ENCODE data around the gene DUS1L. TPM values are rescaled to one million over a fixed set of nuclear protein-coding genes. Genes with fewer than 3 reads are reported as not detected.

The DUS1L gene
- total and polyA plus RNA-seq, 4 donors, result 40.0 to 179 (median 100.0) TPM

DNA sequence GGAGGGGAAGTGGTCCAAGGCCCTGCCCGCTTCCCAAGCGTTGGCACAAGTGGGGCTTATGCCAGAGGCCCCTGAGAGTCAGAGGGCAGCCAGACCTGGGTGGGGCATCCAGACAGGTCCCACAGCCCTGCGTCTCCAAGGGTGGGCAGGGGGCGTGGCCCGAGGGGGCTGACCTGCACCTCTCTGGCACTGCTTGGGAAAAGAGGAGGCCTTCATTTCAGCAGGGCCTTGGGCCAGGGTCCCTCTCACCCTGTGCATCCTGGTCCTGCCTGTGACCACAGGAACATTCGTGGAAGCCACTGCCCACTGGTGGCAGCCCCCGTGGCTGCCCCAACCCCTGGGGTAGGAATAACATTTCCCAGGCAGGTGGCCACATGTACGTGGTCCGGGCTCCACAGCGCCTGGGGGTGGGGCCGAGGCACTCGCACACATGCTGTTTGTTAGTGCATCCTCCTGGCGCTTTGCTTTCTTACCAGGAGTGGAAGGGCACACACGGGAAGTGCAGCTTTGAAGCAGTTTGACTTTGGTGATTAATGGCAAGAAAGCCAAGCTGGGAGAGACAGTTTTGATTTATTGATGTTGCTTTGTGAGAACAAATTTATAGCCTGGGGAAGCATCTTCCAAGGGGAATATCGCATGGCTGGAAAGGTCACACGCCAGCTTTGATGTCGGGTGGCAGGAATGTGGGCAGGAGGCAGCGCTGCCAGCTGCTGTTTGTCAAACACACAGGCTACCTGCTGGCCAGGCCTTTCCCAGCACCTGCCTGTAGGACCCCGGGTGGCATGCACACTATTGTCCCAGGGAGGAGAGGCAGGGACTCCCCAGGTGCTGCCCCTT, 47.2 kb downstream of the DUS1L start:
- Histone ChIP-seq H3K27me3 (ENCODE audit: control insufficient read depth in 3 of 3, insufficient read depth in 3 of 3, low read length in 2 of 3) (no peaks in the 10 kb centered on the region), H3K9ac (ENCODE audit: insufficient read depth in 1 of 2, low read length in 2 of 2) (no peak overlapping the region), H3K27ac (ENCODE audit: low read depth in 1 of 2, low read length in 1 of 2) (no peak overlapping the region), H3K4me1 (ENCODE audit: control insufficient read depth in 5 of 5, insufficient read depth in 5 of 5, low read length in 5 of 5) (peaks cover 0 to 23% (median 6%) of the 10 kb centered on the region in 5 donors), H3K36me3 (ENCODE audit: control insufficient read depth in 4 of 4, insufficient read depth in 4 of 4, low read length in 4 of 4) (peaks cover 0 to 11% (median 0%) of the 10 kb centered on the region in 4 donors), H3K9me3 (ENCODE audit: control insufficient read depth in 4 of 4, insufficient read depth in 3 of 4, low read length in 3 of 4) (no peaks in the 10 kb centered on the region), H3K4me3 (no peak overlapping the region)
- DNase-seq, result no peak
- ATAC-seq (ENCODE audit: insufficient read depth, low FRiP score), result no peak
- WGBS, 2 donors, result 68 to 78% methylated on average over 19 of the region's 19 CpGs
- TF ChIP-seq, protein P1, sequence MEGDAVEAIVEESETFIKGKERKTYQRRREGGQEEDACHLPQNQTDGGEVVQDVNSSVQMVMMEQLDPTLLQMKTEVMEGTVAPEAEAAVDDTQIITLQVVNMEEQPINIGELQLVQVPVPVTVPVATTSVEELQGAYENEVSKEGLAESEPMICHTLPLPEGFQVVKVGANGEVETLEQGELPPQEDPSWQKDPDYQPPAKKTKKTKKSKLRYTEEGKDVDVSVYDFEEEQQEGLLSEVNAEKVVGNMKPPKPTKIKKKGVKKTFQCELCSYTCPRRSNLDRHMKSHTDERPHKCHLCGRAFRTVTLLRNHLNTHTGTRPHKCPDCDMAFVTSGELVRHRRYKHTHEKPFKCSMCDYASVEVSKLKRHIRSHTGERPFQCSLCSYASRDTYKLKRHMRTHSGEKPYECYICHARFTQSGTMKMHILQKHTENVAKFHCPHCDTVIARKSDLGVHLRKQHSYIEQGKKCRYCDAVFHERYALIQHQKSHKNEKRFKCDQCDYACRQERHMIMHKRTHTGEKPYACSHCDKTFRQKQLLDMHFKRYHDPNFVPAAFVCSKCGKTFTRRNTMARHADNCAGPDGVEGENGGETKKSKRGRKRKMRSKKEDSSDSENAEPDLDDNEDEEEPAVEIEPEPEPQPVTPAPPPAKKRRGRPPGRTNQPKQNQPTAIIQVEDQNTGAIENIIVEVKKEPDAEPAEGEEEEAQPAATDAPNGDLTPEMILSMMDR (IDR thresholded peaks at IDR 0.05; ENCODE audit: control extremely low read depth, extremely low read depth), result no peak

DNA sequence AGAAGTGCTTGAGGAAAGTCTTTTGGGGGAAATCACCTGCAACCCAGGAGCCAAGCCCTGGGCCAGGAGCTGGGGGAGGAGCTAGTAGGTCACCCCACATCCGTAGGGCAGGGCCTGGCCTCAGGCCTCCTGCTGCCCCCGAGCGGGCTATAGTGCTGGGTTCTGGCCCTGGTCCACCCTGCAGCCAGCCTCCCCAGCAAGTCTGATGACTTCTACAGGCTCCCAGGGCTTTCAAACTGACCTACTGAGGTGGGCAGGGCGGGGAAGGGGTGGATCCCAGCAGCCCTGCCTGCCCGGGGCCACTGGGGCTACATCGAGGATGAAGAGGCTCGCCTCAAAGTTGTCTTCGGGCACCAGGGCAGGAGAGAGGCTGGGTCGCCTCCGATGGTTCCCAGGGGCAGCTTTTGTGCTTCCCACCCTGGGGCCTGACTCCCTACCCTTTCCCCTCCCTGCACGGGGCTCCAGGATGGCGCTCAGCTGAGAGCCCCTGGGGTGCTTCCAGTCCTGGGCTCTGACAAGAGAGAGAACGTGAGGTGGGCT, 47.9 kb downstream of the DUS1L start:
- H3K36me3 ChIP-seq (ENCODE audit: control insufficient read depth in 4 of 4, insufficient read depth in 4 of 4, low read length in 4 of 4), result peaks cover 0 to 13% (median 0%) of the 10 kb centered on the region in 4 donors
- H3K27me3 ChIP-seq (ENCODE audit: control insufficient read depth in 3 of 3, insufficient read depth in 3 of 3, low read length in 2 of 3), result no peaks in the 10 kb centered on the region
- 66 to 88% methylated on average over 12 to 13 of the region's 13 CpGs for WGBS, 2 donors
- no peaks in the 10 kb centered on the region for H3K9me3 ChIP-seq (ENCODE audit: control insufficient read depth in 4 of 4, insufficient read depth in 3 of 4, low read length in 3 of 4)
- DNase-seq (no peak), ATAC-seq (ENCODE audit: insufficient read depth, low FRiP score) (no peak)
- H3K9ac ChIP-seq (ENCODE audit: insufficient read depth in 1 of 2, low read length in 2 of 2), result no peak overlapping the region
- peaks cover 0 to 29% (median 6%) of the 10 kb centered on the region in 5 donors for H3K4me1 ChIP-seq (ENCODE audit: control insufficient read depth in 5 of 5, insufficient read depth in 5 of 5, low read length in 5 of 5)
- TF ChIP-seq, protein P1 (IDR thresholded peaks at IDR 0.05; ENCODE audit: control extremely low read depth, extremely low read depth), result no peak
- no peak overlapping the region for H3K4me3 ChIP-seq
- H3K27ac ChIP-seq (ENCODE audit: low read depth in 1 of 2, low read length in 1 of 2), result peak overlapping the region in 1 of 2 donors; percentile 28

DNA sequence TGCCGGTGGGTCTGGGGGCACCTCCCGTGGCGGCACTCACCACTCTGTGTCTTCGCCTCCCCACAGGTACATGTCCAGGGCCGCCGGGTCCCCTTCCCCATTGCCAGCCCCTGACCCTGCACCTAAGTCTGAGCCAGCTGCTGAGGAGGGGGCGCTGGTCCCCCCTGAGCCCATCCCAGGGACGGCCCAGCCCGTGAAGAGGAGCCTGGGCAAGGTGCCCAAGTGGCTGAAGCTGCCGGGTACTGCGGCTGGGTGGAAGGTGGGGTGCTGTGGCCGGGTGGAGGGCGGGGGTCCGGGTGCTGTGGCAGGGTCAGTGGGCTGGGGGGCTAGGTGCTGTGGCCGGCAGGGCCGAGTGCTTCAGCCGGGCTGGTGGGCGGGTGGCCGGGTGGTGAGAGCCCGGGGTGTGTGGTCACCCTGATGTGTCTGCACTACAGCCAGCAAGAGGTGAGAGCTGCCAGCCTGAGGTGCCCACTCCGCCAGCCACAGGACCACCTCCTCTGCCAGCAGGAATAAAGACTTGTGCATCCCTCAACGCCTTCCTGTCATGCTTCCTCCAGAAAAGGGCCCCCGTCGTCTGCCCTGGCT, 48.6 kb downstream of the DUS1L start:
- no peak overlapping the region for H3K4me3 ChIP-seq
- TF ChIP-seq, protein P1 (IDR thresholded peaks at IDR 0.05; ENCODE audit: control extremely low read depth, extremely low read depth), result no peak
- no peaks in the 10 kb centered on the region for H3K9me3 ChIP-seq (ENCODE audit: control insufficient read depth in 4 of 4, insufficient read depth in 3 of 4, low read length in 3 of 4)
- H3K4me1 ChIP-seq (ENCODE audit: control insufficient read depth in 5 of 5, insufficient read depth in 5 of 5, low read length in 5 of 5), result peaks cover 0 to 32% (median 6%) of the 10 kb centered on the region in 5 donors
- peaks cover 0 to 15% (median 0%) of the 10 kb centered on the region in 4 donors for H3K36me3 ChIP-seq (ENCODE audit: control insufficient read depth in 4 of 4, insufficient read depth in 4 of 4, low read length in 4 of 4)
- WGBS, 2 donors, result 78 to 91% methylated on average over 24 of the region's 24 CpGs
- H3K27ac ChIP-seq (ENCODE audit: low read depth in 1 of 2, low read length in 1 of 2), result peak overlapping the region in 1 of 2 donors; percentile 42
- H3K27me3 ChIP-seq (ENCODE audit: control insufficient read depth in 3 of 3, insufficient read depth in 3 of 3, low read length in 2 of 3), result no peaks in the 10 kb centered on the region
- no peak overlapping the region for H3K9ac ChIP-seq (ENCODE audit: insufficient read depth in 1 of 2, low read length in 2 of 2)
- DNase-seq (no peak), ATAC-seq (ENCODE audit: insufficient read depth, low FRiP score) (no peak)

Measured in lung (tissue), 12 donors.